IMR-90 (cell line): ENCODE measurements around the gene GSTM3. TPM values are rescaled to one million over a fixed set of nuclear protein-coding genes. Genes with fewer than 3 reads are reported as not detected.
A peak's percentile ranks its signal among the peaks of the same experiment; 100 is the strongest.

ENCODE experiments used
- ATAC-seq: fragments of 200-7000 bp; cut with Tn5 transposase; 2 replicates; pipeline ENCODE4 v1.9.1; 2020; ENCODE audit warnings: low read depth, mild to moderate bottlenecking, moderate library complexity
- BruUV-seq: library from RNA; stranded (reverse); fragments of 400-500 nt; replicated peaks from 2 replicates; lab custom pipeline; 2021; lab: Mats Ljungman, UMichigan
- CTCF ChIA-PET: fragments of 300-600 bp; formaldehyde crosslinking; extraction: SDS; loops from one replicate; lab custom pipeline; 2021; ENCODE audit warnings: antibody characterized with exemption; lab: Yijun Ruan, JAX
- POLR2A ChIA-PET: fragments of 300-600 bp; sonication (Branson Sonifier 250); formaldehyde crosslinking; loops from one replicate; lab custom pipeline; 2022; ENCODE audit warnings: antibody characterized with exemption; ENCODE audit not compliant: unreplicated experiment; lab: Charles Lee
- DNase-seq: peaks from one replicate; pipeline ENCODE4 v3.0.0; 2013
- H2AFZ ChIP-seq: replicated peaks from 2 replicates; pipeline ENCODE3; 2013; ENCODE audit warnings: low read length, mild to moderate bottlenecking; ENCODE audit not compliant: poor library complexity
- H2AK5ac ChIP-seq: 2 replicates; pipeline ENCODE4 v1.6.1; 2013; ENCODE audit warnings: low read depth, low read length, inconsistent platforms
- H2AK9ac ChIP-seq: replicated peaks from 2 replicates; pipeline ENCODE3; 2013; ENCODE audit warnings: mild to moderate bottlenecking, low read depth, low read length, moderate library complexity; ENCODE audit not compliant: poor library complexity
- H2BK120ac ChIP-seq: 2 replicates; pipeline ENCODE4 v1.6.1; 2013; ENCODE audit warnings: low read depth, low read length, inconsistent platforms
- H2BK15ac ChIP-seq: 3 replicates; pipeline ENCODE4 v1.6.1; 2013; ENCODE audit warnings: low read depth, low read length, inconsistent platforms
- H2BK20ac ChIP-seq: 2 replicates; pipeline ENCODE4 v1.6.1; 2013; ENCODE audit warnings: low read depth, mild to moderate bottlenecking, inconsistent platforms, low read length, moderate library complexity
- H2BK5ac ChIP-seq: 2 replicates; pipeline ENCODE4 v1.6.1; 2013; ENCODE audit warnings: mild to moderate bottlenecking, low read depth, low read length, inconsistent platforms; ENCODE audit not compliant: poor library complexity, severe bottlenecking
- H3K14ac ChIP-seq: replicated peaks from 2 replicates; pipeline ENCODE4 v1.6.1; 2013; ENCODE audit warnings: low read depth, low read length, inconsistent platforms
- H3K18ac ChIP-seq: 2 replicates; pipeline ENCODE4 v1.6.1; 2013; ENCODE audit warnings: low read depth, low read length, control low read depth
- H3K23ac ChIP-seq: 2 replicates; pipeline ENCODE4 v1.6.1; 2013; ENCODE audit warnings: low read depth, low read length, inconsistent platforms
- H3K27ac ChIP-seq: 2 replicates; pipeline ENCODE4 v1.5.1; 2013; ENCODE audit warnings: mild to moderate bottlenecking, control low read depth, low read length; ENCODE audit not compliant: insufficient read depth
- H3K27me3 ChIP-seq: 2 replicates; pipeline ENCODE4 v1.6.1; 2013; ENCODE audit warnings: low read length; ENCODE audit not compliant: control insufficient read depth, insufficient read depth
- H3K36me3 ChIP-seq: 2 replicates; pipeline ENCODE4 v1.6.1; 2013; ENCODE audit warnings: low read length, mixed read lengths; ENCODE audit not compliant: control insufficient read depth, insufficient read depth
- H3K4ac ChIP-seq: 2 replicates; pipeline ENCODE4 v1.6.1; 2013; ENCODE audit warnings: low read depth, low read length, inconsistent platforms
- H3K4me1 ChIP-seq: 2 replicates; pipeline ENCODE4 v1.6.1; 2013; ENCODE audit warnings: low read length, mixed read lengths; ENCODE audit not compliant: control insufficient read depth, insufficient read depth
- H3K4me2 ChIP-seq: 2 replicates; pipeline ENCODE4 v1.6.1; 2013; ENCODE audit warnings: low read depth, mild to moderate bottlenecking, control low read depth, low read length, moderate library complexity
- H3K4me3 ChIP-seq: 2 replicates; pipeline ENCODE4 v1.5.1; 2013; ENCODE audit warnings: low read depth, mild to moderate bottlenecking, control low read depth, low read length, moderate library complexity; ENCODE audit not compliant: insufficient read depth
- H3K56ac ChIP-seq: 2 replicates; pipeline ENCODE4 v1.6.1; 2013; ENCODE audit warnings: low read length, inconsistent platforms; ENCODE audit not compliant: insufficient read depth; ENCODE audit errors: extremely low read depth
- H3K79me1 ChIP-seq, 2 experiments: 2 replicates each; pipeline ENCODE4 v1.6.1; 2013; ENCODE audit warnings: low read length in 2 of 2, inconsistent platforms in 1 of 2, low read depth in 1 of 2
- H3K9ac ChIP-seq: 2 replicates; pipeline ENCODE4 v1.6.1; 2013; ENCODE audit warnings: low read depth, low read length, control low read depth
- H3K9me1 ChIP-seq: 2 replicates; pipeline ENCODE4 v1.6.1; 2013; ENCODE audit warnings: low read length, inconsistent platforms; ENCODE audit not compliant: insufficient read depth
- H3K9me3 ChIP-seq: 2 replicates; pipeline ENCODE4 v1.6.1; 2013; ENCODE audit warnings: low read length; ENCODE audit not compliant: control insufficient read depth, insufficient read depth
- H4K20me1 ChIP-seq: 2 replicates; pipeline ENCODE4 v1.6.1; 2013; ENCODE audit warnings: low read length, inconsistent platforms; ENCODE audit not compliant: insufficient read depth
- H4K5ac ChIP-seq: 2 replicates; pipeline ENCODE4 v1.6.1; 2013; ENCODE audit warnings: mild to moderate bottlenecking, low read depth, low read length, control low read depth
- H4K8ac ChIP-seq, 2 experiments: 2 replicates each; pipeline ENCODE4 v1.6.1; 2013; ENCODE audit warnings: low read depth in 2 of 2, low read length in 2 of 2, control low read depth in 1 of 2, inconsistent platforms in 1 of 2
- H4K91ac ChIP-seq: 2 replicates; pipeline ENCODE4 v1.6.1; 2013; ENCODE audit warnings: low read depth, low read length, inconsistent platforms; ENCODE audit not compliant: insufficient read depth
- BHLHE40 ChIP-seq: fragments of 150-350 bp; IDR thresholded peaks from 2 replicates; pipeline ENCODE4 v1.6.1; 2016; ENCODE audit warnings: mild to moderate bottlenecking, low read depth, low read length
- CEBPB ChIP-seq: IDR thresholded peaks from 2 replicates; pipeline ENCODE4 v1.6.1; 2012; ENCODE audit warnings: low read depth, low read length, improper control_type of control experiment
- CHD1 ChIP-seq: IDR thresholded peaks from 2 replicates; pipeline ENCODE4 v1.6.1; 2012; ENCODE audit warnings: low read depth, low read length, improper control_type of control experiment
- CTCF ChIP-seq: conservative IDR thresholded peaks from 2 replicates; pipeline ENCODE4 v1.5.1; 2012; ENCODE audit warnings: mild to moderate bottlenecking, low read depth, low read length, improper control_type of control experiment
- FOS ChIP-seq: fragments of 150-350 bp; IDR thresholded peaks from 2 replicates; pipeline ENCODE4 v1.6.1; 2016; ENCODE audit warnings: low read depth, low read length
- MAFK ChIP-seq: IDR thresholded peaks from 2 replicates; pipeline ENCODE4 v1.6.1; 2012; ENCODE audit warnings: low read depth, low read length, improper control_type of control experiment
- MAZ ChIP-seq: IDR thresholded peaks from 2 replicates; pipeline ENCODE4 v1.6.1; 2012; ENCODE audit warnings: low read depth, mild to moderate bottlenecking, low read length, improper control_type of control experiment, moderate library complexity, borderline replicate concordance
- MXI1 ChIP-seq: IDR thresholded peaks from 2 replicates; pipeline ENCODE4 v1.6.1; 2012; ENCODE audit warnings: low read depth, mild to moderate bottlenecking, low read length, moderate library complexity, borderline replicate concordance
- NFE2L2 ChIP-seq: fragments of 150-350 bp; IDR thresholded peaks from 2 replicates; pipeline ENCODE4 v1.6.1; 2016; ENCODE audit warnings: low read depth, mild to moderate bottlenecking, low read length
- POLR2A ChIP-seq: IDR thresholded peaks from 2 replicates; pipeline ENCODE4 v1.6.1; 2012; ENCODE audit warnings: mild to moderate bottlenecking, low read depth, low read length
- RAD21 ChIP-seq: IDR thresholded peaks from 2 replicates; pipeline ENCODE4 v1.6.1; 2012; ENCODE audit warnings: low read length, improper control_type of control experiment
- RCOR1 ChIP-seq: IDR thresholded peaks from 2 replicates; pipeline ENCODE4 v1.6.1; 2012; ENCODE audit warnings: mild to moderate bottlenecking, low read length, improper control_type of control experiment; ENCODE audit not compliant: insufficient replicate concordance
- RFX5 ChIP-seq: IDR thresholded peaks from 2 replicates; pipeline ENCODE4 v1.8.0; 2012; ENCODE audit warnings: low read depth, mild to moderate bottlenecking, low read length, moderate library complexity
- SMC3 ChIP-seq: fragments of 150-350 bp; IDR thresholded peaks from 2 replicates; pipeline ENCODE4 v1.6.1; 2016; ENCODE audit warnings: low read depth, mild to moderate bottlenecking, antibody characterized with exemption, low read length, moderate library complexity
- USF2 ChIP-seq: fragments of 150-350 bp; IDR thresholded peaks from 2 replicates; pipeline ENCODE4 v1.6.1; 2017; ENCODE audit warnings: mild to moderate bottlenecking, antibody characterized with exemption, low read length, low read depth
- WGBS, 2 experiments: methylation state at CpG; one replicate each; pipeline versions ENCODE4 v1.1.5 to v1.1.7; 2013; ENCODE audit warnings: missing lambda C conversion rate in 2 of 2; ENCODE audit not compliant: insufficient read length in 1 of 2; ENCODE audit errors: extremely low coverage in 2 of 2; 5-methylcytosine and 5-hydroxymethylcytosine counted together
- dilution Hi-C: fragments of 300-500 bp; cut with HindIII; formaldehyde crosslinking; loops from one replicate; pipeline ENCODE4 v1.14.3; 2018; ENCODE audit warnings: low sequenced_read_pairs; ENCODE audit not compliant: unreplicated experiment
- in situ Hi-C: fragments of 300-500 bp; cut with MboI; formaldehyde crosslinking; loops from 3 replicates; pipeline ENCODE4 v1.14.3; 2019; ENCODE audit warnings: low sequenced_read_pairs, inconsistent platforms, mixed read lengths
- intact Hi-C: fragments of 100-400 bp; cut with micrococcal nuclease; formaldehyde crosslinking; loops from 2 replicates; pipeline ENCODE4 v1.10.0; 2022
- polyA plus RNA-seq, 3 experiments: library from polyadenylated mRNA; depleted of rRNA; stranded (reverse); fragments of >200 nt; gene quantifications; 2 replicates each; pipeline ENCODE4 v1.2.3, GENCODE V29; 2012; ENCODE audit warnings: low replicate concordance in 1 of 3
- total RNA-seq: library from RNA; depleted of rRNA; stranded (reverse); fragments of >200 nt; gene quantifications from 2 replicates; pipeline ENCODE4 v1.2.3, GENCODE V29; 2012
- TF ChIP-seq, protein P1 (sequence below): fragments of 150-350 bp; IDR thresholded peaks from 2 replicates; pipeline ENCODE4 v1.6.1; 2016; ENCODE audit warnings: low read depth, mild to moderate bottlenecking, low read length, moderate library complexity, borderline replicate concordance

GSTM3 gene
- total and polyA plus RNA-seq, 2 of the 4 experiments (the other 2 are of a cell fraction): 102 to 131 TPM

GRCh38 chr1:109721971-109722370 is 18.9 kb downstream of the GSTM3 start:
- no peak overlapping the region for H3K4me2 ChIP-seq
- H2BK5ac ChIP-seq: no peak overlapping the region
- no peak overlapping the region for H2AFZ ChIP-seq
- H3K18ac ChIP-seq: no peak overlapping the region
- no peak overlapping the region for H2AK9ac ChIP-seq
- H3K56ac ChIP-seq: no peak overlapping the region
- no peaks in the 10 kb centered on the region; the same call in 1 of the 2 replicates for H3K9me3 ChIP-seq
- no peak overlapping the region for H2BK20ac ChIP-seq
- intact Hi-C loops: loop anchor here (5.0 kb wide), 1 partner anchor 45 kb away; no protein-coding TSS in a partner anchor
- no peak overlapping the region; the same call in 2 of the 3 replicates for H2BK15ac ChIP-seq
- no TSS peak for BruUV-seq
- H3K79me1 ChIP-seq: no peaks in the 10 kb centered on the region
- H3K9ac ChIP-seq: no peak overlapping the region
- H3K27ac ChIP-seq: no peak overlapping the region
- DNase-seq (no peak), ATAC-seq (no peak)
- H4K20me1 ChIP-seq: no peaks in the 10 kb centered on the region
- no peak overlapping the region for H2AK5ac ChIP-seq
- 0 out of 2 replicates have a peak, but pooled peaks cover 3% of the 10 kb centered on the region for H3K9me1 ChIP-seq
- H2BK120ac ChIP-seq: peak overlapping the region; percentile 16; the same call in 1 of the 2 replicates
- WGBS, 2 experiments: no CpG with 5 or more reads among the region's 1 CpG
- no peak for TF ChIP-seq RAD21
- no peak for TF ChIP-seq SMC3
- TF ChIP-seq NFE2L2: no peak
- no peak for TF ChIP-seq USF2
- no peak for TF ChIP-seq MAFK
- TF ChIP-seq FOS: no peak
- no peak for TF ChIP-seq CEBPB
- TF ChIP-seq CTCF: no peak
- TF ChIP-seq MAZ: no peak
- TF ChIP-seq CHD1: no peak
- TF ChIP-seq, protein P1, sequence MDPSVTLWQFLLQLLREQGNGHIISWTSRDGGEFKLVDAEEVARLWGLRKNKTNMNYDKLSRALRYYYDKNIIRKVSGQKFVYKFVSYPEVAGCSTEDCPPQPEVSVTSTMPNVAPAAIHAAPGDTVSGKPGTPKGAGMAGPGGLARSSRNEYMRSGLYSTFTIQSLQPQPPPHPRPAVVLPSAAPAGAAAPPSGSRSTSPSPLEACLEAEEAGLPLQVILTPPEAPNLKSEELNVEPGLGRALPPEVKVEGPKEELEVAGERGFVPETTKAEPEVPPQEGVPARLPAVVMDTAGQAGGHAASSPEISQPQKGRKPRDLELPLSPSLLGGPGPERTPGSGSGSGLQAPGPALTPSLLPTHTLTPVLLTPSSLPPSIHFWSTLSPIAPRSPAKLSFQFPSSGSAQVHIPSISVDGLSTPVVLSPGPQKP: no peak
- no peak for TF ChIP-seq POLR2A
- TF ChIP-seq RFX5: no peak
- TF ChIP-seq BHLHE40: no peak
- TF ChIP-seq RCOR1: no peak
- TF ChIP-seq MXI1: no peak
- POLR2A ChIA-PET: interaction anchor here (0.6 kb wide), 1 partner anchor 56 kb away, joined by 3 read pairs; no protein-coding TSS in a partner anchor
- H3K14ac ChIP-seq: no peak overlapping the region
- no peak overlapping the region for H3K23ac ChIP-seq
- peaks cover 8% of the 10 kb centered on the region; the same call in 1 of the 2 replicates for H3K4me1 ChIP-seq
- H4K91ac ChIP-seq: no peak overlapping the region
- in situ Hi-C loops: no loop called here
- dilution Hi-C loops: no loop called here
- peaks cover 3% of the 10 kb centered on the region for H3K27me3 ChIP-seq
- no peak overlapping the region for H4K8ac ChIP-seq
- CTCF ChIA-PET: interaction anchor here (1.1 kb wide), 1 partner anchor 176 kb away, joined by 3 read pairs; no protein-coding TSS in a partner anchor
- no peak overlapping the region for H4K5ac ChIP-seq
- no peak overlapping the region for H3K4me3 ChIP-seq
- H3K4ac ChIP-seq: no peak overlapping the region
- no peaks in the 10 kb centered on the region for H3K36me3 ChIP-seq
